HG03175 (cell line): Measurements from ENCODE around the gene ISG20.
A peak's percentile ranks its signal among the peaks of the same experiment; 100 is the strongest.
"Not testable (repeated sequence)": the region's sequence is repeated elsewhere in the genome, so short reads cannot be mapped to it uniquely, and the experiment has no call there.

ENCODE experiments used
- ATAC-seq: cut with Tn5 transposase; IDR thresholded peaks from one replicate; pipeline ENCODE4 v1.9.1; 2021; ENCODE audit warnings: mild to moderate bottlenecking, moderate library complexity; ENCODE audit not compliant: unreplicated experiment

The ISG20 gene

GRCh38 chr15:88636050-88636449 lies 2.8 kb upstream of the ISG20 start:
- ATAC-seq, result no peak

DNA sequence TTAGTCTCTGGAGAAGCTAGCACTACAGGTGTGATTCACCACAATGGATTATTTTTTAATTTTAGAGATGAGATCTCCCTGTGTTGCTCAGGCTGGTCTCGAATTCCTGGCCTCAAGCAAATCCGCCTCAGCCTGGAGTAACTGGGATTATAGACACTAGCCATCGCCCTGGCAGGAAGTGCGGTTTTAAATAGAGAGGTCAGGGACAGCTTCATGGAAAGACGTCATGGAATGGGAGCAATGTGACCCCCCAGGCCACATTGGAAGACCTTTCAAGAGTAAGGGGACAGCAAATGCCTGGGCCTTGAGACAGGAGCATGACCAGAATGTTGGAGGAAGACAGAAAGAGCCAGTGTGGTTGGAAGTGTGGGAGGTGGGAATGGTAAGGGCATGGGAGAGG lies 2.2 kb upstream of the ISG20 start:
- ATAC-seq, result no peak

GRCh38 chr15:88637436-88637835 lies 1.4 kb upstream of the ISG20 start:
- no peak for ATAC-seq

GRCh38 chr15:88637841-88638625 lies 783 bp upstream of the ISG20 start:
- no peak for ATAC-seq

- ATAC-seq, result no peak
Measured at GRCh38 chr15:88641959-88642452, 3.2 kb downstream of the ISG20 start.

- ATAC-seq, result not testable (repeated sequence)
Measured at GRCh38 chr15:88642514-88642913, 3.7 kb downstream of the ISG20 start.

DNA sequence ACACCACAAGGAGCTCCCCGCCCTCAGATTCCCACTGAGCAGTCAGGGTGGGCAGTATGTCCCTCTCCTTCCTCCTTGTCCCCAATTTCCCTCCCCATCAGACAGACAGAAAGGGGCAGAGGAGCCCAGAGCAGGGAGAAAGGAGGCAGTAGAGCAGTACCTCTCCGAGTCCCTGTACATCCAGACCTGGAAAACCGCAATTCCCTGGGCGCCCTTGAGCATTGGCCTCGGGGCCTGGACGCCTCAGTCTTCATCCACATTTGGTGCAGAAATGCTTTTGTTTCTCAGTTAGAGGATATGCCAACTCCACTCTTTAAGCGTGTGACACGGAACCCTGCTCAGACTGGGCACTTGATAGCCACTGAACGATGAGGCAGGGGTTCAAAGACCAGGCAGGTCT lies 5.9 kb downstream of the ISG20 start:
- ATAC-seq, result no peak

- no peak for ATAC-seq
Measured at GRCh38 chr15:88645171-88646087, 6.6 kb downstream of the ISG20 start.

DNA sequence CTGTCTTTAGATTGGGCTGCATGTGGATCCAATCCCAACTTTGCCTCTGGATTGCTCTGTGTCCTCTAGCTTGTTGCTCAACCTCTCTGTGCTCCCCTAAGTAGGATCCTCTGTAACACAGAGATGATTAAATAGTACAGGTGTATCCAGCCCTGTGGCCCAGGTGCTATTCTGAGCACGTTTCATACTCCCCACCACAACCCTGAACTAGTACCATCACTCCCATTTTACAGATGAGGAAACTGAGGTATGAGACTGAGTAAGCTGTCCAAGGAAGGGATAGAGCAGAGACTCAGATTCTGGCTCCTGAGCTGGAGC lies 7.2 kb downstream of the ISG20 start:
- no peak for ATAC-seq

DNA sequence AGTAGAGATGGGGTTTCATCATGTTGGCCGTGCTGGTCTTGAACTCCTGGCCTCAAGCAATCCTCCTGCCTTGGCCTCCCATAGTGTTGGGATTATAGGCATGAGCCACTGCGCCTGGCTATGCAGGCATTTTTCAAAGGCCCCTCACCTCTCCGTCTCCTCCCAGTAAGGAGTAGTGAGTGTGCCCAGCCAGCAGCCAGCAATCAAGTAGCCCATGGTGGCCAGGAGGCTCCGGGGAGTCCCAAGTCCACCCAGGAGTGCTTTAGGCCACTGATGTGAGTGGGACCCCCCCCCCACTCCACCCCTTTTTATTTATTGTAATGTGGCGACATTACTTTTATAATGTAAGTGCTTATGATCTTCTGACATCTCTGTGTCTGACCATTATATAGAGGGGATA lies 8.1 kb downstream of the ISG20 start:
- ATAC-seq, result no peak

DNA sequence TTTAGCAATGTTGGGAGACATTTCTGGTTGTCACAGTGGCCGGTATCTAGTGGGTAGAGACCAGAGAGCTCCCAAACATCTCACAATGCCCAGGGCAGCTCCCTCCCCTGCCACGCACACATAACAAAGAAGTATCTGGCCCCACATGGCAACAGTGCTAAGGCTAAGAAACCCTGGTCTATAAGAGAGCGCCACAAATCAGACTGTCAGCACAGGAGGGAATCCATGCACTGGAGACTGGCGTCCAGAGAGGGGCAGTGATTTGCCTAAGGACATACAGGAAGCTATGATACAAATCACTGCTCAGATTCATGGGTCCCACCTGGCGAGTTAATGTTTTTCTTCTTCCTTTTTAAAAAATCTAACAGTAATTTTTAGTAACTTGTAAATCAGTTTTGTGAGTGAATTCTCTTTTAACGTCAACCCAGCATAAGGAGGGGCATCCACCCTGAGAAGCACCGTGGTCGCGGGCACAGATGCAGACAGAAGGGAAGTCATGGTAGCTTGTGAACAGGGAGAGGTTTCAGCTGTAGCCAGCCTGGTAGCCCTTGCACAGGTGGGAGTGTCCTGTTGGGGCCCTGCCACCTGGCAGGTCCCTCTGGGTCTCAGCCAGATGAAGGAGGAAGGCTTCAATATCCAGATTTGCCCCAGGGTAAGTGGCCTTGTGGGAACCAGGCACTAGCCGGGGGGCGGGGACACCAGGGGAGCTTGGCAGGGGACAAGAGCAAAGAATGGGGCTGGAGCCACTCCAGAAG lies 8.7 kb downstream of the ISG20 start:
- ATAC-seq, result no peak

- no peak for ATAC-seq
Measured at GRCh38 chr15:88648357-88649214, 9.8 kb downstream of the ISG20 start.

GRCh38 chr15:88649286-88649733 lies 10.5 kb downstream of the ISG20 start:
- ATAC-seq, result peak; percentile 65

DNA sequence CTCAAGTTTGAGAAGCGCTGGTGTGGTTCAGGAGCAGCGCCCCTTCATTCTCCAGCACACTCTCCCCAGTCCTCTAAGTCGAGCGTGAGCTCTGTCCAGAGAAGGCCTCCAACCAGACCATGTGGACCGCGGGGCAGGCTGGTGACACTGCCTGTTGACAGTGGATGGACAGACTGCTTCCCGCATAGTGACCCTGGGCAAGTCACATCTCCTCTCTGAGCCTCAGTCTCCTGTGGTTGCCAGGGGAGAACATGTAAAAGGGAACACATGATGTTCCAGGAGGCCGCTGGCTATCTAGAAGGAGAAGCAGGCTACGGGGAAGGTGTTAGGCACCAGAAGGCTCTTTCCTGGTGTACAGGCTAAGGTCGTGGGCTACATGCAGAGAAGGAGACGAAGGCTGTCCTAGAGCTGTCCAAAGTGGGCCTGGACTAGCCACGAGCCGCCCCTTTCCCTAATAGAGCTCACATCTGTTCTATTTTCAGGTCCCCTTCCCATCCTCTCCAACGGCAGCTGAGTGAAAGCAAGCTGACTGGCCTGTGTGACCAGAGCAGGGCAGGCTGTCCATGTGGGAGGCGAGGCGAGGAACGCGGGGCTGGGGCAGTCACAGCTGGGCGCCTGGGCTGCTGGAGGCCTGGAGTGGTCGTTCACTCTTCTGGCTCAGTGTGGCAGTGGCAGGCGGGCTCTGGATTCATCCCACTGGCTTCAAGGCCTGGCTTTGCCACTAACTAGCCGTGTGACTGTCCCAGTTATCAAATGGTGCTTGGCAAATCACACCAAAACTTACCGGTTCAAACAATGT lies 11.1 kb downstream of the ISG20 start:
- ATAC-seq, result no peak

- ATAC-seq, result no peak
Measured at GRCh38 chr15:88650556-88650955, 11.7 kb downstream of the ISG20 start.

DNA sequence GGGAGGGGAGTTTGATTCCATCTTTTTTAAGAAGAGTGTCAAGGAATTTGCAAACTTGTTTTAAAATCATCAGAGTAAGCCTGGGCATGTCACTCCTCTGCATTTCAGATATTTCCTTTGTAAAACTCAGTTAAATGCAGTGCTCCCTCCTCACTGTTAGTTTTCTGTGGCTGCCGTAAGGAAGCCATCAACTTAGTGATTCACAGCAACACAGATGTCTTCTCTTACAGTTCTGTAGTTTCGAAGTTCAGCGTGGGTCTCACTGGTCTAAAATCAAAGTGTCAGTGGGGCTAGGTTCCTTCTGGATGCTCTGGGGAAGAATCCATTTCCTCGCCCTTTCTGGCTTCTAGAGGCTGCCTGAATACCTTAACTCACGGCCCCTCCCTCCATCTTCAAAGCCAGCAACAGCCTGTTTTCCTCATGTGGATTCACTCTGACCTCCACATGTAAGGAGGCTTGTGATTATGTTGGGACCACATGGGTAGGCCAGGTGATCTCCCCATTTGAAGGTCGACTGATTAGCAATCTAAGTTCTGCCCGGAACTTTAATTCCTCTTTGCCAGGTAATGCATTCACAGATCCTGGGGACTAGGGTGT lies 12.4 kb downstream of the ISG20 start:
- no peak for ATAC-seq

GRCh38 chr15:88651971-88652370 lies 13.2 kb downstream of the ISG20 start:
- ATAC-seq, result no peak

- ATAC-seq, result no peak
Measured at GRCh38 chr15:88652456-88653199, 13.8 kb downstream of the ISG20 start.
